Endothelial cell of hepatic sinusoid (primary cell): ENCODE measurements around the gene CDH12.
"Not testable (repeated sequence)": the region's sequence is repeated elsewhere in the genome, so short reads cannot be mapped to it uniquely, and the experiment has no call there.

Source experiments
- in situ Hi-C: cut with HindIII; loops from 2 replicates; pipeline ENCODE4 v1.10.0; 2017; ENCODE audit warnings: low sequenced_read_pairs

Gene CDH12

GRCh38 chr5:22577711-22578110, 275.4 kb downstream of the CDH12 start:
- in situ Hi-C loops = no loop called here

- in situ Hi-C loops = no loop called here
Measured at GRCh38 chr5:22577006-22577405, 276.1 kb downstream of the CDH12 start.

- in situ Hi-C loops = no loop called here
Measured at GRCh38 chr5:22572941-22573340, 280.2 kb downstream of the CDH12 start.

GRCh38 chr5:22567983-22568382, 285.2 kb downstream of the CDH12 start:
- in situ Hi-C loops = no loop called here

- in situ Hi-C loops = no loop called here
Measured at GRCh38 chr5:22560147-22560546, 293.0 kb downstream of the CDH12 start.

- in situ Hi-C loops = no loop called here
Measured at GRCh38 chr5:22557251-22557650, 295.9 kb downstream of the CDH12 start.

- in situ Hi-C loops = no loop called here
Measured at GRCh38 chr5:22554475-22554874, 298.7 kb downstream of the CDH12 start.

GRCh38 chr5:22549876-22550671, 303.1 kb downstream of the CDH12 start:
- in situ Hi-C loops = no loop called here

- in situ Hi-C loops = no loop called here
Measured at GRCh38 chr5:22542340-22542739, 310.8 kb downstream of the CDH12 start.

- in situ Hi-C loops = no loop called here
Measured at GRCh38 chr5:22541037-22541436, 312.1 kb downstream of the CDH12 start.

GRCh38 chr5:22539762-22540161, 313.4 kb downstream of the CDH12 start:
- in situ Hi-C loops = no loop called here

- in situ Hi-C loops = no loop called here
Measured at GRCh38 chr5:22531986-22532385, 321.2 kb downstream of the CDH12 start.

GRCh38 chr5:22521521-22521920, 331.6 kb downstream of the CDH12 start:
- in situ Hi-C loops = no loop called here

- in situ Hi-C loops = not testable (repeated sequence)
Measured at GRCh38 chr5:22516497-22516896, 336.6 kb downstream of the CDH12 start.

- in situ Hi-C loops = no loop called here
Measured at GRCh38 chr5:22514231-22514630, 338.9 kb downstream of the CDH12 start.

GRCh38 chr5:22505891-22506290, 347.3 kb downstream of the CDH12 start:
- in situ Hi-C loops = no loop called here

- in situ Hi-C loops = no loop called here
Measured at GRCh38 chr5:22504411-22504810, 348.7 kb downstream of the CDH12 start.

GRCh38 chr5:22500556-22500955, 352.6 kb downstream of the CDH12 start:
- in situ Hi-C loops = no loop called here

GRCh38 chr5:22496666-22497065, 356.5 kb downstream of the CDH12 start:
- in situ Hi-C loops = no loop called here

- in situ Hi-C loops = no loop called here
Measured at GRCh38 chr5:22495016-22495720, 358.0 kb downstream of the CDH12 start.

GRCh38 chr5:22488427-22488826, 364.7 kb downstream of the CDH12 start:
- in situ Hi-C loops = no loop called here

GRCh38 chr5:22480305-22480704, 372.8 kb downstream of the CDH12 start:
- in situ Hi-C loops = no loop called here
